Activated CD4-positive, alpha-beta T cell treated with anti-CD3 and anti-CD28 coated beads, Interleukin-2, amount 50 U/mL, for 24 hours (primary cell): Measurements from ENCODE around the gene DPYSL4.

Source experiments
- DNase-seq, 2 donors: peaks; one replicate each; pipeline ENCODE4 v3.0.0-alpha.2; 2020; ENCODE audit warnings: low read depth in 1 of 2, low spot score in 1 of 2

DPYSL4 gene

GRCh38 chr10:132176623-132177500 is 9.9 kb upstream of the DPYSL4 start:
- no peak for DNase-seq

- no peak for DNase-seq
Measured at GRCh38 chr10:132178046-132178445, 8.7 kb upstream of the DPYSL4 start.

- no peak for DNase-seq
Measured at GRCh38 chr10:132178672-132179545, 7.8 kb upstream of the DPYSL4 start.

- no peak for DNase-seq
Measured at GRCh38 chr10:132179551-132180392, 7.0 kb upstream of the DPYSL4 start.

GRCh38 chr10:132180736-132181135 is 6.0 kb upstream of the DPYSL4 start:
- DNase-seq, result no peak

GRCh38 chr10:132181691-132182425 is 4.9 kb upstream of the DPYSL4 start:
- no peak for DNase-seq

GRCh38 chr10:132182591-132182990 is 4.2 kb upstream of the DPYSL4 start:
- no peak for DNase-seq

- DNase-seq, result no peak
Measured at GRCh38 chr10:132183046-132183445, 3.7 kb upstream of the DPYSL4 start.

GRCh38 chr10:132184816-132185593 is 1.7 kb upstream of the DPYSL4 start:
- no peak for DNase-seq

GRCh38 chr10:132185601-132186487 is 904 bp upstream of the DPYSL4 start:
- peak in 1 of 2 donors; percentile 28 for DNase-seq

- no peak for DNase-seq
Measured at GRCh38 chr10:132187430-132188138, 836 bp downstream of the DPYSL4 start.

- no peak for DNase-seq
Measured at GRCh38 chr10:132188331-132188730, 1.6 kb downstream of the DPYSL4 start.

GRCh38 chr10:132189016-132189415 is 2.3 kb downstream of the DPYSL4 start:
- no peak for DNase-seq

- DNase-seq, result no peak
Measured at GRCh38 chr10:132189810-132190422, 3.2 kb downstream of the DPYSL4 start.

- no peak for DNase-seq
Measured at GRCh38 chr10:132192076-132192975, 5.6 kb downstream of the DPYSL4 start.

GRCh38 chr10:132192991-132193665 is 6.4 kb downstream of the DPYSL4 start:
- no peak for DNase-seq
